GM12878 (cell line): ENCODE results near the gene CXCL14. TPM values are rescaled to one million over a fixed set of nuclear protein-coding genes. Genes with fewer than 3 reads are reported as not detected.

Experiments used
- ATAC-seq: fragments of 200-7000 bp; cut with Tn5 transposase; 3 replicates; pipeline ENCODE4 v1.9.1; 2020; ENCODE audit warnings: mild to moderate bottlenecking, moderate library complexity
- BruUV-seq: library from RNA; stranded (reverse); fragments of 400-500 nt; replicated peaks from 2 replicates; lab custom pipeline; 2021; lab: Mats Ljungman, UMichigan
- CTCF ChIA-PET: fragments of 300-600 bp; sonication (Branson Sonifier 250); formaldehyde crosslinking; extraction: SDS; loops from one replicate; lab custom pipeline; 2021; ENCODE audit warnings: inconsistent platforms; lab: Yijun Ruan, JAX
- POLR2A ChIA-PET: fragments of 350-600 bp; formaldehyde crosslinking; extraction: SDS; loops from one replicate; lab custom pipeline; 2021; ENCODE audit warnings: inconsistent platforms; lab: Charles Lee
- RAD21 ChIA-PET: fragments of 300-600 bp; sonication (Branson Sonifier 250); formaldehyde crosslinking; loops from one replicate; lab custom pipeline; 2023; ENCODE audit warnings: antibody characterized with exemption; ENCODE audit not compliant: unreplicated experiment; lab: Charles Lee
- SMC1A ChIA-PET: fragments of 300-600 bp; sonication (Branson Sonifier 250); formaldehyde crosslinking; loops from one replicate; lab custom pipeline; 2023; ENCODE audit not compliant: unreplicated experiment, uncharacterized antibody; lab: Charles Lee
- DNase-seq: peaks from one replicate; pipeline ENCODE4 v3.0.0-alpha.2; 2011; ENCODE audit warnings: low read depth, low spot score
- FAIRE-seq: peaks from 3 replicates; lab custom pipeline; 2011; peaks lifted over from hg19 to GRCh38; lab: Jason Lieb, UNC
- H2AFZ ChIP-seq: 2 replicates; pipeline ENCODE4 v1.6.0; 2011; ENCODE audit warnings: low read depth, low read length, control low read depth; ENCODE audit not compliant: control insufficient read depth
- H3K27ac ChIP-seq: 2 replicates; pipeline ENCODE4 v1.5.1; 2011; ENCODE audit warnings: control low read depth; ENCODE audit not compliant: control insufficient read depth, insufficient read depth
- H3K27me3 ChIP-seq, 2 experiments: replicated peaks in 1 of 2; 2 replicates each; pipeline versions ENCODE4 v1.6.0 to v1.6.1; 2011; ENCODE audit warnings: low read length in 1 of 2; ENCODE audit not compliant: control insufficient read depth in 2 of 2, insufficient read depth in 2 of 2
- H3K36me3 ChIP-seq, 2 experiments: 2 replicates each; pipeline ENCODE4 v1.5.1; 2011; ENCODE audit warnings: low read length in 1 of 2; ENCODE audit not compliant: control insufficient read depth in 2 of 2, insufficient read depth in 2 of 2
- H3K4me1 ChIP-seq: 2 replicates; pipeline ENCODE4 v1.6.1; 2011; ENCODE audit warnings: mild to moderate bottlenecking, low read length, moderate library complexity, mixed read lengths; ENCODE audit not compliant: control insufficient read depth, insufficient read depth
- H3K4me2 ChIP-seq: 2 replicates; pipeline ENCODE4 v1.6.0; 2011; ENCODE audit warnings: control low read depth; ENCODE audit not compliant: control insufficient read depth, insufficient read depth
- H3K4me3 ChIP-seq: fragments of 200-600 bp; sonication (generic); 2 replicates; pipeline ENCODE4 v1.5.1; 2016
- H3K79me2 ChIP-seq: 2 replicates; pipeline ENCODE4 v1.6.0; 2011; ENCODE audit warnings: low read length; ENCODE audit not compliant: control insufficient read depth, insufficient read depth
- H3K9ac ChIP-seq: 2 replicates; pipeline ENCODE4 v1.8.0; 2011; ENCODE audit warnings: low read length, control low read depth, mixed read lengths; ENCODE audit not compliant: control insufficient read depth, insufficient read depth
- H3K9me3 ChIP-seq: replicated peaks from 3 replicates; pipeline ENCODE4 v1.5.1; 2011; ENCODE audit warnings: mild to moderate bottlenecking, low read length; ENCODE audit not compliant: control insufficient read depth, insufficient read depth
- H4K20me1 ChIP-seq: 2 replicates; pipeline ENCODE4 v1.6.0; 2011; ENCODE audit not compliant: control insufficient read depth, insufficient read depth
- CREB1 ChIP-seq: IDR thresholded peaks from 2 replicates; pipeline ENCODE4 v1.6.1; 2012; ENCODE audit warnings: low read depth, mild to moderate bottlenecking, inconsistent platforms
- HDAC2 ChIP-seq: fragments of 200-600 bp; sonication (generic); IDR thresholded peaks from 2 replicates; pipeline ENCODE4 v1.6.1; 2017
- MXI1 ChIP-seq: fragments of 150-350 bp; IDR thresholded peaks from 2 replicates; pipeline ENCODE4 v1.6.1; 2011; ENCODE audit warnings: low read depth, mild to moderate bottlenecking, inconsistent platforms, low read length, improper control_type of control experiment
- PML ChIP-seq: IDR thresholded peaks from 2 replicates; pipeline ENCODE4 v1.6.1; 2012; ENCODE audit warnings: low read length, inconsistent platforms
- POLR2AphosphoS5 ChIP-seq: IDR thresholded peaks from 2 replicates; pipeline ENCODE4 v1.6.1; 2011; ENCODE audit warnings: mild to moderate bottlenecking, low read length, inconsistent platforms
- RAD21 ChIP-seq: IDR thresholded peaks from 2 replicates; pipeline ENCODE4 v1.6.1; 2011; ENCODE audit warnings: mild to moderate bottlenecking, low read depth, low read length, moderate library complexity; ENCODE audit not compliant: insufficient read depth
- SMC3 ChIP-seq: IDR thresholded peaks from 2 replicates; pipeline ENCODE4 v1.6.1; 2011; ENCODE audit warnings: low read length, improper control_type of control experiment, borderline replicate concordance
- SREBF2 ChIP-seq: IDR thresholded peaks from 2 replicates; pipeline ENCODE4 v1.6.1; 2012; ENCODE audit warnings: mild to moderate bottlenecking, low read length
- SRF ChIP-seq, 2 experiments: IDR thresholded peaks; 2 replicates each; pipeline ENCODE4 v1.6.1; 2011; ENCODE audit warnings: low read depth in 2 of 2, low read length in 2 of 2, mild to moderate bottlenecking in 1 of 2, moderate library complexity in 1 of 2
- YBX1 ChIP-seq: fragments of 450-650 bp; IDR thresholded peaks from 2 replicates; pipeline ENCODE4 v1.6.1; 2016; ENCODE audit warnings: antibody characterized with exemption
- ZNF207 ChIP-seq: fragments of 450-650 bp; IDR thresholded peaks from 2 replicates; pipeline ENCODE4 v1.6.1; 2014; ENCODE audit warnings: antibody characterized with exemption, mild to moderate bottlenecking, borderline replicate concordance
- WGBS: methylation state at CpG from one replicate; pipeline ENCODE4 v1.1.6; 2016; ENCODE audit warnings: low lambda C conversion rate; ENCODE audit not compliant: insufficient replicate concordance, insufficient coverage; ENCODE audit errors: missing lambda C conversion rate; 5-methylcytosine and 5-hydroxymethylcytosine counted together
- in situ Hi-C: fragments of 300-500 bp; cut with MboI; formaldehyde crosslinking; loops from 9 replicates; pipeline ENCODE4 v1.14.3; 2018; ENCODE audit warnings: mixed read lengths
- intact Hi-C: fragments of 100-400 bp; cut with micrococcal nuclease; formaldehyde crosslinking; loops from one replicate; pipeline ENCODE4 v1.14.2; 2022; ENCODE audit not compliant: unreplicated experiment
- polyA plus RNA-seq, 11 experiments: library from polyadenylated mRNA; depleted of rRNA in 4 of 11; unstranded in 6 of 11; stranded (reverse) in 5 of 11; fragments of >200 nt; fragmentation: Nextera tagmentation in 4 of 11; fragmentation: Illumina TruSeq in 1 of 11; extraction: Ambion mirVana in 4 of 11; extraction: Trizol in 1 of 11; gene quantifications; 1 replicate in 1 of 11; 2 replicates in 10 of 11; pipeline versions ENCODE4 v1.2.1 to v1.2.3, GENCODE V29; 2011 to 2016; ENCODE audit warnings: inconsistent platforms in 2 of 11, missing spikeins in 2 of 11, low read depth in 1 of 11
- total RNA-seq, 4 experiments: library from RNA; depleted of rRNA in 3 of 4; stranded (reverse); fragments of >200 nt in 3 of 4; fragmentation: Illumina TruSeq in 1 of 4; extraction: Trizol in 1 of 4; gene quantifications; 2 replicates each; pipeline versions ENCODE4 v1.2.1 to v1.2.3, GENCODE V29; 2013 to 2021
- TF ChIP-seq, protein P1 (sequence below): fragments of 450-650 bp; IDR thresholded peaks from 2 replicates; pipeline ENCODE4 v1.6.1; 2017; ENCODE audit warnings: mild to moderate bottlenecking, low read depth, inconsistent platforms; ENCODE audit not compliant: poor library complexity, severe bottlenecking
- TF ChIP-seq, protein P2 (sequence below): IDR thresholded peaks from 2 replicates; pipeline ENCODE4 v1.6.1; 2011; ENCODE audit warnings: low read depth, low read length, improper control_type of control experiment, borderline replicate concordance
- TF ChIP-seq, protein P3 (sequence below): fragments of 450-650 bp; IDR thresholded peaks from 2 replicates; pipeline ENCODE4 v1.6.1; 2018; ENCODE audit warnings: mild to moderate bottlenecking, low read depth, moderate library complexity; ENCODE audit not compliant: partially characterized antibody
- TF ChIP-seq, protein P4 (sequence below): fragments of 450-650 bp; formaldehyde crosslinking; IDR thresholded peaks from 2 replicates; pipeline ENCODE4 v1.4.0; 2020; ENCODE audit warnings: mild to moderate bottlenecking, moderate library complexity

Gene CXCL14
- total and polyA plus RNA-seq, 10 of the 15 experiments (the other 5 are each of a cell fraction or from before 2014, with no cell fraction given) = 0.05 TPM; not detected in 9

DNA sequence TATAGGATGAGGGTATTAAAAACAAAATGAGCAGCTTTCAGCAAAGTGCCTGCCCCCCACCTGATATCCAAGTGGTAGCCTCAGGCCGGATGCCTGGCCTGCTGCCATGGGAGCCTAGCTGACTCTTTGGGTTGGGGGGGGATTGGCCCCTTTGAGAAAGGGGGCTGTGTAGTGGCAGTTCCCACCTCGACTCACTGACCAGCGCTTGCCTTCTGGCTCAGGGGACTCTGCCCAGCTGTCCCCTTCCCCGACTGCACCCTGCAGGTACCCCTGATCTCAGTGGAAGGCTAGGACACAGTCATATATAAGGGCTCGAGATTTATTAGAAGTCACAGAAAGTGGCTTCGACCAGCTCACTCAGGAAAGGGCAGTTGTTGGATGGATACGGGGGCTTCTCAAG lies 41.5 kb downstream of the CXCL14 start:
- no peak for DNase-seq
- in situ Hi-C loops (no loop called here), intact Hi-C loops (no loop called here)
- Histone ChIP-seq H3K79me2 (no peaks in the 10 kb centered on the region), H4K20me1 (no peaks in the 10 kb centered on the region), H3K4me1 (no peaks in the 10 kb centered on the region), H3K27me3 (peaks cover 9 to 11% of the 10 kb centered on the region in 2 experiments), H3K27ac (no peak overlapping the region), H3K4me2 (no peak overlapping the region), H3K9ac (no peak overlapping the region), H3K36me3 (no peaks in the 10 kb centered on the region), H2AFZ (no peak overlapping the region), H3K9me3 (no peaks in the 10 kb centered on the region; the same call in 2 of the 3 replicates), H3K4me3 (no peak overlapping the region)
- ChIA-PET SMC1A (interaction anchor here (0.6 kb wide), 1 partner anchor 1783 kb away, joined by 3 read pairs; no protein-coding TSS in a partner anchor), RAD21 (no interaction called here), POLR2A (no interaction called here), CTCF (interaction anchor here (1.3 to 1.7 kb wide), 2 partner anchors 14 to 24 kb away, joined by 3 to 7 read pairs; no protein-coding TSS in a partner anchor)
- no TSS peak for BruUV-seq
- WGBS = 35% methylated on average over 7 of the region's 7 CpGs
- no peak for FAIRE-seq
- no peak for ATAC-seq
- TF ChIP-seq POLR2AphosphoS5 (no peak), RAD21 (no peak), PML (no peak), SREBF2 (no peak), YBX1 (no peak), CREB1 (no peak), SRF (IDR thresholded peaks at IDR 0.05; ENCODE audit: low read depth in 2 of 2, low read length in 2 of 2) (no peak), ZNF207 (no peak), HDAC2 (no peak), SMC3 (no peak), MXI1 (no peak)
- TF ChIP-seq, protein P1, sequence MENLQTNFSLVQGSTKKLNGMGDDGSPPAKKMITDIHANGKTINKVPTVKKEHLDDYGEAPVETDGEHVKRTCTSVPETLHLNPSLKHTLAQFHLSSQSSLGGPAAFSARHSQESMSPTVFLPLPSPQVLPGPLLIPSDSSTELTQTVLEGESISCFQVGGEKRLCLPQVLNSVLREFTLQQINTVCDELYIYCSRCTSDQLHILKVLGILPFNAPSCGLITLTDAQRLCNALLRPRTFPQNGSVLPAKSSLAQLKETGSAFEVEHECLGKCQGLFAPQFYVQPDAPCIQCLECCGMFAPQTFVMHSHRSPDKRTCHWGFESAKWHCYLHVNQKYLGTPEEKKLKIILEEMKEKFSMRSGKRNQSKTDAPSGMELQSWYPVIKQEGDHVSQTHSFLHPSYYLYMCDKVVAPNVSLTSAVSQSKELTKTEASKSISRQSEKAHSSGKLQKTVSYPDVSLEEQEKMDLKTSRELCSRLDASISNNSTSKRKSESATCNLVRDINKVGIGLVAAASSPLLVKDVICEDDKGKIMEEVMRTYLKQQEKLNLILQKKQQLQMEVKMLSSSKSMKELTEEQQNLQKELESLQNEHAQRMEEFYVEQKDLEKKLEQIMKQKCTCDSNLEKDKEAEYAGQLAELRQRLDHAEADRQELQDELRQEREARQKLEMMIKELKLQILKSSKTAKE = no peak
- TF ChIP-seq, protein P2, sequence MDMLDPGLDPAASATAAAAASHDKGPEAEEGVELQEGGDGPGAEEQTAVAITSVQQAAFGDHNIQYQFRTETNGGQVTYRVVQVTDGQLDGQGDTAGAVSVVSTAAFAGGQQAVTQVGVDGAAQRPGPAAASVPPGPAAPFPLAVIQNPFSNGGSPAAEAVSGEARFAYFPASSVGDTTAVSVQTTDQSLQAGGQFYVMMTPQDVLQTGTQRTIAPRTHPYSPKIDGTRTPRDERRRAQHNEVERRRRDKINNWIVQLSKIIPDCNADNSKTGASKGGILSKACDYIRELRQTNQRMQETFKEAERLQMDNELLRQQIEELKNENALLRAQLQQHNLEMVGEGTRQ = no peak
- TF ChIP-seq, protein P3, sequence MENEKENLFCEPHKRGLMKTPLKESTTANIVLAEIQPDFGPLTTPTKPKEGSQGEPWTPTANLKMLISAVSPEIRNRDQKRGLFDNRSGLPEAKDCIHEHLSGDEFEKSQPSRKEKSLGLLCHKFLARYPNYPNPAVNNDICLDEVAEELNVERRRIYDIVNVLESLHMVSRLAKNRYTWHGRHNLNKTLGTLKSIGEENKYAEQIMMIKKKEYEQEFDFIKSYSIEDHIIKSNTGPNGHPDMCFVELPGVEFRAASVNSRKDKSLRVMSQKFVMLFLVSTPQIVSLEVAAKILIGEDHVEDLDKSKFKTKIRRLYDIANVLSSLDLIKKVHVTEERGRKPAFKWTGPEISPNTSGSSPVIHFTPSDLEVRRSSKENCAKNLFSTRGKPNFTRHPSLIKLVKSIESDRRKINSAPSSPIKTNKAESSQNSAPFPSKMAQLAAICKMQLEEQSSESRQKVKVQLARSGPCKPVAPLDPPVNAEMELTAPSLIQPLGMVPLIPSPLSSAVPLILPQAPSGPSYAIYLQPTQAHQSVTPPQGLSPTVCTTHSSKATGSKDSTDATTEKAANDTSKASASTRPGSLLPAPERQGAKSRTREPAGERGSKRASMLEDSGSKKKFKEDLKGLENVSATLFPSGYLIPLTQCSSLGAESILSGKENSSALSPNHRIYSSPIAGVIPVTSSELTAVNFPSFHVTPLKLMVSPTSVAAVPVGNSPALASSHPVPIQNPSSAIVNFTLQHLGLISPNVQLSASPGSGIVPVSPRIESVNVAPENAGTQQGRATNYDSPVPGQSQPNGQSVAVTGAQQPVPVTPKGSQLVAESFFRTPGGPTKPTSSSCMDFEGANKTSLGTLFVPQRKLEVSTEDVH = no peak
- TF ChIP-seq, protein P4, sequence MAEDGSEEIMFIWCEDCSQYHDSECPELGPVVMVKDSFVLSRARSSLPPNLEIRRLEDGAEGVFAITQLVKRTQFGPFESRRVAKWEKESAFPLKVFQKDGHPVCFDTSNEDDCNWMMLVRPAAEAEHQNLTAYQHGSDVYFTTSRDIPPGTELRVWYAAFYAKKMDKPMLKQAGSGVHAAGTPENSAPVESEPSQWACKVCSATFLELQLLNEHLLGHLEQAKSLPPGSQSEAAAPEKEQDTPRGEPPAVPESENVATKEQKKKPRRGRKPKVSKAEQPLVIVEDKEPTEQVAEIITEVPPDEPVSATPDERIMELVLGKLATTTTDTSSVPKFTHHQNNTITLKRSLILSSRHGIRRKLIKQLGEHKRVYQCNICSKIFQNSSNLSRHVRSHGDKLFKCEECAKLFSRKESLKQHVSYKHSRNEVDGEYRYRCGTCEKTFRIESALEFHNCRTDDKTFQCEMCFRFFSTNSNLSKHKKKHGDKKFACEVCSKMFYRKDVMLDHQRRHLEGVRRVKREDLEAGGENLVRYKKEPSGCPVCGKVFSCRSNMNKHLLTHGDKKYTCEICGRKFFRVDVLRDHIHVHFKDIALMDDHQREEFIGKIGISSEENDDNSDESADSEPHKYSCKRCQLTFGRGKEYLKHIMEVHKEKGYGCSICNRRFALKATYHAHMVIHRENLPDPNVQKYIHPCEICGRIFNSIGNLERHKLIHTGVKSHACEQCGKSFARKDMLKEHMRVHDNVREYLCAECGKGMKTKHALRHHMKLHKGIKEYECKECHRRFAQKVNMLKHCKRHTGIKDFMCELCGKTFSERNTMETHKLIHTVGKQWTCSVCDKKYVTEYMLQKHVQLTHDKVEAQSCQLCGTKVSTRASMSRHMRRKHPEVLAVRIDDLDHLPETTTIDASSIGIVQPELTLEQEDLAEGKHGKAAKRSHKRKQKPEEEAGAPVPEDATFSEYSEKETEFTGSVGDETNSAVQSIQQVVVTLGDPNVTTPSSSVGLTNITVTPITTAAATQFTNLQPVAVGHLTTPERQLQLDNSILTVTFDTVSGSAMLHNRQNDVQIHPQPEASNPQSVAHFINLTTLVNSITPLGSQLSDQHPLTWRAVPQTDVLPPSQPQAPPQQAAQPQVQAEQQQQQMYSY (CRISPR knock-in tag) = no peak
